ENCODE results near the gene GRB7.

Gene GRB7

GRCh38 chr17:39729280-39729851 lies 8.4 kb upstream of the GRB7 start:
- TF ChIP-seq CTCF (IDR thresholded peaks at IDR 0.05; ENCODE audit: borderline replicate concordance, insufficient read depth, low read depth, low read length): no peak
- H3K4me3 ChIP-seq (ENCODE audit: low read depth, low read length): peak overlapping the region; percentile 77

DNA sequence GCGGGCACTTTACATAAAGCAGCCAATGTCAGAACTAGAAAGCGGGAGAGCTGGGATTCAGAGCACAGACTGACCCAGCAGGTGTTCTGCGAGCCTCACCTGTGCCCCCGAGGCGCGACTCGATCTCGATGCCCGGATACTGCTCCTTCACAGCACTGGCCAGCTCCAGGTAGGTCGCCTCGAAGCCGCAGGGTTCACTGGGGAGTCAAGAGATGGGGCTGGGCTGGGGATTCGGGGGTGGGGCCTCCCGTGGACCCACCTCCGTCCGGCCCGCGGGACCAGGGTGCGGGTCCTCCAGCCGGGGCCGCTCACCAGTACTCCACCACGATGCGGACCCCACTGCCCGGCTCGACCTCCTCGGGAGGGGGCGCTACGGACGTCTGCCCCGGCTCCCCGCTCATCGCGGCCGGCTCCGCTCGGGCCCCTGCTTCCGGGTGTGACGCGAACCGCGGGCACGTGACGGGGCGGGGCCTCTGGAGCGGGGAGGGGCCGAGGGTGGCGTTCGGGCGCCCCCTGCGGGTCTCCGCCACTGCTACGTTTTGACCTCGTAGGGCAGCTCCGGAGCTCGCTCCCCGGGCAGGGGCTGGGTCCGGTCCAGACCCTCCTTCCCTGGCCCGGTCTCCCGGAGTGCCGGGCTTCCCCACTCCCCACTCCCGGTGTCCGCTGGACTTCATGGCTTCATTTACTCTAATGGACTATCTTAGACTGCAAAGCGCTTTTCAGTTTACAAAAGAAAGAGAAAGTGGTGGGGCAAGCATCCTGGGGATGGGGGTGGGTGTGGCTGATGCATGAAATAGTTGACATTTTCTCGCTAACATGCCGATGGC lies 7.4 kb upstream of the GRB7 start, which contains the start of gene MIEN1:
MIEN1 (minus strand) TSS at position 438 of the 827 bp plus-strand sequence; CDS start at position 401, 37 bp downstream.
- TF ChIP-seq CTCF (IDR thresholded peaks at IDR 0.05; ENCODE audit: borderline replicate concordance, insufficient read depth, low read depth, low read length): peak; percentile 95
- peak within 1 kb of the TSS; percentile 77 for H3K4me3 ChIP-seq (ENCODE audit: low read depth, low read length)

- no peak for TF ChIP-seq CTCF (IDR thresholded peaks at IDR 0.05; ENCODE audit: borderline replicate concordance, insufficient read depth, low read depth, low read length)
- H3K4me3 ChIP-seq (ENCODE audit: low read depth, low read length): no peak overlapping the region
Observed at GRCh38 chr17:39732586-39732985, 5.2 kb upstream of the GRB7 start.

- no peak for TF ChIP-seq CTCF (IDR thresholded peaks at IDR 0.05; ENCODE audit: borderline replicate concordance, insufficient read depth, low read depth, low read length)
- H3K4me3 ChIP-seq (ENCODE audit: low read depth, low read length): no peak overlapping the region
Observed at GRCh38 chr17:39735882-39736281, 1.9 kb upstream of the GRB7 start.

DNA sequence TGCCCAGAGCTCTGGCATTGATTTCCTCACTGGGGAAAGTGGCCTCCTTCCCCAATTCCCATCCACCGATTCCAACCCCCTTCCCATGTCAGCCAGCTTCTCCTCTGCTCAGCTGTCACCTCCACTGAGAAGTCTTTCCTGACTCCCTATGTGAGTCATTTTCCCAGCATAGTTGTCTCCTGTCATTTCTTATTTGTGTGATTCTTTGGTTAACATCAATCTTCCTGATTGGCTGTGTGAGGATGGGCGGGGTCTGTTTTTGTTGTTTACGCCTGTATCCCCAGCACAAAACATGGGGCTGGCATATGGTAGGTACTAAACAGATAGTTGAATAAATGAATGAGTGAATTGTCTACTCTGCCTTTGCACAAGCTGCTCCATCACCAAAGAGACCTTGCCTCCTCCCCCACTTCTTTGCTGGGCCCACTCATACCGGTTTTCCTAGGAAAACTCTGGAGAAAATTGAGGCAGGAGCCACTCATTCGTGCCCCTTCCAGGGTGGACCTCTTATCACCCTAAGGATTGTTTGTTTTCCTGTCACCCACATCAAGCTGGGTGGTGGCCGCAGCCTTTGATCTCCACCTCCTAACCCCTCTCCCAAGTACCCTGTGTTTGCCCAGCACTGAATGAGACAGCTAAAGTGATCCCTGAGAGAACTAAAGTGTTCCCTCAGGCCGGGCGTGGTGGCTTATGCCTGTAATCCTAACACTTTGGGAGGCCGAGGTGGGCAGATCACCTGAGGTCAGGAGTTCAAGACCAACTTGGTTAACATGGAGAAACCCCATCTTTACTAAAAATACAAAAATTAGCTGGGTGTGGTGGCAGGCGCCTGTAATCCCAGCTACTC lies 1.2 kb upstream of the GRB7 start:
- no peak overlapping the region for H3K4me3 ChIP-seq (ENCODE audit: low read depth, low read length)
- TF ChIP-seq CTCF (IDR thresholded peaks at IDR 0.05; ENCODE audit: borderline replicate concordance, insufficient read depth, low read depth, low read length): no peak

DNA sequence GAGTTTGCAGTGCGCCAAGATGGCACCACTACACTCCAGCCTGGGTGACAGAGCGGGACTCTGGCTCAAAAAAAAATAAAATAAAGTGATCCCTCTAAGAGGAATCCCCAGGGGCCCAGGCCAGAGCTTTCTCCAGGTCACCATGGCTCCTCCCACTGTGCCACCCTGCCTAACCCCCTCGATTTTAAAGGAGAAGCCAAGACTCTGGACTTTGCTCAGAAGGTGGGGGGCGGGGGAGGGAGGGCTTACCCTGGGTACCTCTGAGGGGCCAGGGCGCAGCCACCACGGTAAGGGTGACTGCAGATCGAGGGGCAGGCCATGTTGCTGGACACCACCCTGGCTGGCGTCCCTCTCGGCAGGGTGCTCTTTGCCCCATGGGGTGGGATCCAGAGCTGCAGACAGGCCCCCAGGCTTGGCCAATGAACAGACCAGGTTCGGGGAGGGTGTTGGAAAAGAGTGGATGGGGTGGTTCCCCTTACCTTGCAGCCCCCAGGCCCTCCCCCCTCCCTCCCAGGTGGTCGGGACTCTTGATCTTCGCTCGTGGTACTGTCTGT lies 455 bp upstream of the GRB7 start:
- no peak overlapping the region for H3K4me3 ChIP-seq (ENCODE audit: low read depth, low read length)
- no peak for TF ChIP-seq CTCF (IDR thresholded peaks at IDR 0.05; ENCODE audit: borderline replicate concordance, insufficient read depth, low read depth, low read length)

All from GM12875 (cell line).